Renal pelvis (tissue), 12 donors: ENCODE data around the gene PEX19. TPM values are rescaled to one million over a fixed set of nuclear protein-coding genes. Genes with fewer than 3 reads are reported as not detected.
A peak's percentile ranks its signal among the peaks of the same experiment; 100 is the strongest.

ENCODE experiments used
- DNase-seq: peaks from one replicate; pipeline ENCODE4 v3.0.0-alpha.2; 2013
- long read RNA-seq, 16 experiments: transcript quantifications; one replicate each; lab custom pipeline, GENCODE V29; 2026
- polyA plus RNA-seq, 3 donors: library from polyadenylated mRNA; unstranded; fragments of 120-200 nt; gene quantifications; one replicate each; pipeline ENCODE4 v1.2.1, GENCODE V29; 2013; ENCODE audit not compliant: insufficient read length in 3 of 3

The PEX19 gene, protein sequence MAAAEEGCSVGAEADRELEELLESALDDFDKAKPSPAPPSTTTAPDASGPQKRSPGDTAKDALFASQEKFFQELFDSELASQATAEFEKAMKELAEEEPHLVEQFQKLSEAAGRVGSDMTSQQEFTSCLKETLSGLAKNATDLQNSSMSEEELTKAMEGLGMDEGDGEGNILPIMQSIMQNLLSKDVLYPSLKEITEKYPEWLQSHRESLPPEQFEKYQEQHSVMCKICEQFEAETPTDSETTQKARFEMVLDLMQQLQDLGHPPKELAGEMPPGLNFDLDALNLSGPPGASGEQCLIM
- polyA plus RNA-seq, result 10 to 100 TPM; 82.3 to 86.5 (median 85.6) TPM
- long read RNA-seq, donor 1, transcript PEX19-201 (8 exons, 3,661 nt), result major isoform, 20 of 20 reads
- long read RNA-seq, donor 1, partial matches to known transcripts, result 0 of 20 reads
- long read RNA-seq, donor 1, other reads (novel, unspliced or antisense), result 0 of 20 reads
- long read RNA-seq, donor 2, transcript PEX19-201 (8 exons, 3,661 nt), result major isoform, 38 of 67 reads
- long read RNA-seq, donor 2, transcript PEX19-205 (7 exons, 3,504 nt), result minor isoform, 9 of 67 reads
- long read RNA-seq, donor 2, partial matches to known transcripts, result 19 of 67 reads
- long read RNA-seq, donor 2, other reads (novel, unspliced or antisense), result 0 of 67 reads
- long read RNA-seq, donor 3, transcript PEX19-205 (7 exons, 3,504 nt), result minor isoform, 6 of 31 reads
- long read RNA-seq, donor 3, transcript PEX19-201 (8 exons, 3,661 nt), result major isoform, 24 of 31 reads
- long read RNA-seq, donor 3, partial matches to known transcripts, result 0 of 31 reads
- long read RNA-seq, donor 3, other reads (novel, unspliced or antisense), result 0 of 31 reads
- long read RNA-seq, donor 4, transcript PEX19-201 (8 exons, 3,661 nt), result major isoform, 26 of 36 reads
- long read RNA-seq, donor 4, partial matches to known transcripts, result 8 of 36 reads
- long read RNA-seq, donor 4, other reads (novel, unspliced or antisense), result 0 of 36 reads
- long read RNA-seq, donor 5, transcript PEX19-201 (8 exons, 3,661 nt), result major isoform, 18 of 20 reads
- long read RNA-seq, donor 5, partial matches to known transcripts, result 0 of 20 reads
- long read RNA-seq, donor 5, other reads (novel, unspliced or antisense), result 0 of 20 reads
- long read RNA-seq, donor 6, transcript PEX19-205 (7 exons, 3,504 nt), result minor isoform, 5 of 32 reads
- long read RNA-seq, donor 6, transcript PEX19-201 (8 exons, 3,661 nt), result major isoform, 26 of 32 reads
- long read RNA-seq, donor 6, partial matches to known transcripts, result 0 of 32 reads
- long read RNA-seq, donor 6, other reads (novel, unspliced or antisense), result 0 of 32 reads
- long read RNA-seq, donor 7, transcript PEX19-201 (8 exons, 3,661 nt), result major isoform, 31 of 37 reads
- long read RNA-seq, donor 7, partial matches to known transcripts, result 0 of 37 reads
- long read RNA-seq, donor 7, other reads (novel, unspliced or antisense), result 0 of 37 reads
- long read RNA-seq, donor 8, transcript PEX19-201 (8 exons, 3,661 nt), result major isoform, 11 of 12 reads
- long read RNA-seq, donor 8, partial matches to known transcripts, result 0 of 12 reads
- long read RNA-seq, donor 8, other reads (novel, unspliced or antisense), result 0 of 12 reads
- long read RNA-seq, donor 9, transcript PEX19-201 (8 exons, 3,661 nt), result major isoform, 42 of 55 reads
- long read RNA-seq, donor 9, transcript PEX19-205 (7 exons, 3,504 nt), result minor isoform, 6 of 55 reads
- long read RNA-seq, donor 9, partial matches to known transcripts, result 6 of 55 reads
- long read RNA-seq, donor 9, other reads (novel, unspliced or antisense), result 0 of 55 reads
- long read RNA-seq, donor 10, transcript PEX19-201 (8 exons, 3,661 nt), result major isoform, 22 of 41 reads
- long read RNA-seq, donor 10, transcript PEX19-205 (7 exons, 3,504 nt), result minor isoform, 7 of 41 reads
- long read RNA-seq, donor 10, partial matches to known transcripts, result 11 of 41 reads
- long read RNA-seq, donor 10, other reads (novel, unspliced or antisense), result 0 of 41 reads
- long read RNA-seq, donor 11, transcript PEX19-201 (8 exons, 3,661 nt), result major isoform, 27 of 35 reads
- long read RNA-seq, donor 11, partial matches to known transcripts, result 6 of 35 reads
- long read RNA-seq, donor 11, other reads (novel, unspliced or antisense), result 0 of 35 reads
- long read RNA-seq, donor 12, transcript PEX19-205 (7 exons, 3,504 nt), result minor isoform, 5 of 46 reads
- long read RNA-seq, donor 12, transcript PEX19-201 (8 exons, 3,661 nt), result major isoform, 34 of 46 reads
- long read RNA-seq, donor 12, partial matches to known transcripts, result 5 of 46 reads
- long read RNA-seq, donor 12, other reads (novel, unspliced or antisense), result 0 of 46 reads
- long read RNA-seq, donor 13, transcript PEX19-201 (8 exons, 3,661 nt), result major isoform, 10 of 11 reads
- long read RNA-seq, donor 13, partial matches to known transcripts, result 0 of 11 reads
- long read RNA-seq, donor 13, other reads (novel, unspliced or antisense), result 0 of 11 reads
- long read RNA-seq, donor 14, result 0 reads
- long read RNA-seq, donor 15, transcript PEX19-205 (7 exons, 3,504 nt), result minor isoform, 6 of 31 reads
- long read RNA-seq, donor 15, transcript PEX19-201 (8 exons, 3,661 nt), result major isoform, 25 of 31 reads
- long read RNA-seq, donor 15, partial matches to known transcripts, result 0 of 31 reads
- long read RNA-seq, donor 15, other reads (novel, unspliced or antisense), result 0 of 31 reads
- long read RNA-seq, donor 16, transcript PEX19-205 (7 exons, 3,504 nt), result minor isoform, 8 of 35 reads
- long read RNA-seq, donor 16, transcript PEX19-201 (8 exons, 3,661 nt), result major isoform, 25 of 35 reads
- long read RNA-seq, donor 16, partial matches to known transcripts, result 0 of 35 reads
- long read RNA-seq, donor 16, other reads (novel, unspliced or antisense), result 0 of 35 reads

DNA sequence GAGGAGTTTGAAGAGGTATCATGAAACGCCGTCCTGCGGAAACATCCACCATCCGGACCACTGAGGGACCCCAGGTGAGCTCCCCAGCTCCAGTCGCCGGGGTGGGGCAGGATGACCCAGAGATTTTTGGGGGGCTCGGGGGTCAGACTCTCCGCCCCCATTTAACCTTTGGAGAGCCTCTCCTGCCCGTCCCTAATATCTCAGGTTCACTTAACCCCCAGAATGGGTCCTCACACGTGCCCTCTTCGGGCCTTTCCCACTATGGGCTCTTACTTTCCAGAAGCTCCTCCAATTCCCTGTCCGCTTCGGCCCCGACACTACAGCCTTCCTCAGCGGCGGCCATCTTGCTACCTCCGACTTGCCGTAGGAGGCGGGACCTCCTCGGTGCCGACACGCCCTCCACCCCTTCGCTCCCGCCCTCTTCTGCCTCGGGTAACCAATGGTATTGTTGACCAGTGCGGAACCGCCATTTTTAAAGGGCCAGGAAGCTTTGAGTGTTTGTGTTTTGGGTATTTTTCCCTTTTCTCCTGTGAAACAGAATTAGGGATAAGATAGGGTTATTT, at the start of gene PEX19:
Gene PEX19, minus strand, starts transcription at position 352 of the 563 bp plus-strand sequence. Its CDS starts 9 bp downstream, at position 343.
- DNase-seq, result peak; percentile 92

DNA sequence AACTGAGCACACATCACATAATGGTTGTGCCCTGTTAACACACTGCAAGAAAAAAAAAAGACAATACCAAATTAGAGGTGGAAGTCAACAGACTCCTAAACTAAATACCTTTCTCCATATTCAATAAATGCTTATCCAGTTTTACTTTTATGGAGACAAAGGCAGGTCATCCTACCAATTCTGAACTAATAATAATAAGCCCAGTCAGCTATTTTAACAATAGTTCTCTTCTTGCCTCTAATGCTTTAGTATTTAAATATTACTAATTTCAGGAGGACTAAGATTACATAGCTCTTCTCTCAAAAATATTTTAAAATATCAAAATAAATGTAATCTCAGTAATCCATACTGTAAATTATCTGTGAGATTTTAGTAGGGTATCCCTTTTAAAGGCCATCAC, 47.6 kb upstream of the PEX19 start:
- DNase-seq, result no peak

DNA sequence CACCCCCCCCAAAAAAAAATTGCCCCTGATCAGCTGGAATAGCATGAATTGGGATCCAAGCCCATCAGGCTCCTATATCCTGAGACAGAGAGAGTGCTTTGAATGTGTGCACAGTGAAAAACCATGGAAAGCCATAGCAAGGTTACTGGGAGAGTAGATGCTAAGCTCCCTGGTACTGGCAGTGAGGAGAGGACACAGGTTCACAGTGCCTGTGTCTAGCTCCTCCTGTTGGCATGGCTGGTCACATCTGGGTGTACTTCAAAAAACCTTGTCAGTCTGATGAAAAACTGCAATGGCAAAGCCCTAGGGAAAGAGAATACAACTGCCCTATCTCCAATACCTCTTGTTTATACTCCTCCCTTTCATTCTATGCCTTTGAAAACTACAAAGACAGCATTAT, 45.2 kb upstream of the PEX19 start:
- no peak for DNase-seq

DNA sequence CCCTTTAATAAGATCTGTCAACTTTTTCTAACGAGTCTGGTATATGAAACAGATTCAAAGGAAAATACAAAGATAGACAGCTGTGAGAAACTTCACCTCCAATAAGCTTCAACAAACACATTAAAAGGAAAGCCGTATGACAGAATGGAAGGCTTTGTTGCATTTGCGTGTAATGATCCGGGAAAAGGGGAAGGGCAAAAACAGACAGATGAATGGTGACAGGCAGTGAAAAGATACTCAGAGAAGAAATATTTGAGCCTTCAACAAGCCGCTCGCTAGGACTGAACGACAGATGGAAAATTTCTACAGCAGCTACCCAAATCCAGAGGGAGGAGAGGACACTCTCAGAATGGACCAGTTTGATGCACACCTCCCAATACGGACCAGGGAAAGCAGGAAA, 43.3 kb upstream of the PEX19 start:
- DNase-seq, result no peak

DNA sequence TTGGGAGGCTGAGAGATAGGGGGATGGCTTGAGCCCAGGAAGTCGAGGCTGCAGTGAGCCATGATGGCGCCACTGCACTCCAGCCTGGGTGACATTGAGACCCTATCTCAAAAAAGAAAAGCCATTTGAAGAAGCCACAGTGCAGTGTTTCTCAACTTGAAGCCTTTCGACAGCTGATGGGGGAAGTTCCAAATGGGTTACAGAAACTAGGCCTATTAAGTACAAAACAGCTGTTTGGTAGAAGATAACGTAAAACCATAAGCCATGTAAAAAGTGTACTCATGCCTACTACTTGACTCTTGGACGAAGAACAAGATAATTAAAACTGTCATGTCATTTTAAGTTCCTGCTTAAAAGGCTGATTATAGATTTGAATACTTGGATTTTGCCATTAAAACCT, 41.5 kb upstream of the PEX19 start:
- DNase-seq, result no peak

DNA sequence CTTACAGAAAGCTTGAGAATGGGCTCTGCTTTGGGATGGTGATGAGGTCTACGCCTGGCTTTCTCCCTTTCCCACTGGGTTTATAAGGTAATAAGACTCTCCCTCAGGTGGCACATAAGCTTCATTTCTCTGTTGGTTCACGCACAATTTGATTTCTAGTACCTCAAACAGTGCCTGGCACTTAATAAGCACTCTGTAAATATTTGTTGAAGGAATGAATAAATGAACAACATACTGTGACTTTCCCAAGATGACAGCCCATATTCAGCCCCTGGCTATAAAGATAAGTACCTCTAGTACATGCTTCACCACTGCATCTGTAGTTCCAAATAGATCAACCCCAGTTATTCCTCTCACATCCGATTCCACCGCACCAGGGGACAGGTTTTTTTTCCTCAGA, 40.3 kb upstream of the PEX19 start:
- DNase-seq, result no peak

DNA sequence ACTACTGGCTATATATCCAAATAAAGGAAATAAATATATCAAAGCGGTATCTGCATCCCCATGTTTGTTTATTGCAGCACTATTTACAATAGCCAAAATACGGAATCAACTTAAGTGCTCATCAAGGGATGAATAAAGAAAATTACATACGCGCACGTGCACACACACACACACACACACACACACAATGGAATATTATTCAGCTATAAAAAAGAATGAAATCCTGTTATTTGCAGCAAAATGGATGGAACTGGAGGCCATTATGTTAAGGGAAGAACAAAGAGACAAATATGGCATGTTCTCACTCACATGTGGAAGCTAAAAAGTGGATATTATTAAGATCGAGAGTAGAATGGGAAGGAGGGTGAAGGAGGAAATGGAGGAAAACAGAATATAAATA, 37.9 kb upstream of the PEX19 start:
- DNase-seq, result no peak

DNA sequence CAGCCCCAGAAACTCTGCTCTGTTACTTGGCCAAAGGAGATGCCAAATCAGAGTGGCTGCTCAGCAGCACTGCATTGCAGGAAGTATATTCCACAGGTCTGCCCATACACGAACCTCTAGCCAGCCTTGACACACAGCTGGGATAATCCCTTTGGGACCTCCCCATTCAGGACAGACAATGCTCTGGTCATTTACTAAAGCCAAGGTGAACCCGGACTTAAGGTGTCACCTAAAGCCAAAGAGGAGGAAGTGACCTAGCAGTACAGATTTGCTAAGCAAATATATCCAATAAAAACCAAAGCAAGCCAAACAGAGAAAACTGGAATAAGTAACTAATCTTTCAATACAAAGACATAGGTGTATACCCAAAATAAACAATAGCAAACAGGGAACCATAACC, 30.4 kb upstream of the PEX19 start:
- no peak for DNase-seq

DNA sequence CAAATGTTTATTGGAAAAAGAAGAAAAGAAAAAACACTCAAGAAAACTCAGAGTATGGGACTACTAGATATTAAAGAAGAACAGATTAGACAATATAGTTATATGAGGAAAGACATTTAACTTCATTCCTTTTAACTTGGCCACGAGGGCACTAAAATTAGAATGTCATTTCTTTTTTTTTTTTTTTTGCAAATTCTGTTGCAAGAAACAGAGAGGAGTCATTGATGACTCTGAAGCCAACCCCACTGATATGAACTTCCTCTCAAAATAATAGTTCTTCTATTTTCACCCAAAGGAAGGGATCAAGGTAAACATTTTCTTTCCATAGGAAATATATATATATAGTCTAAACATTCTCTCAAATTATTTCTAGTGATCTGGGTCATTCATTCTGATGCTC, 24.6 kb upstream of the PEX19 start:
- DNase-seq, result no peak

DNA sequence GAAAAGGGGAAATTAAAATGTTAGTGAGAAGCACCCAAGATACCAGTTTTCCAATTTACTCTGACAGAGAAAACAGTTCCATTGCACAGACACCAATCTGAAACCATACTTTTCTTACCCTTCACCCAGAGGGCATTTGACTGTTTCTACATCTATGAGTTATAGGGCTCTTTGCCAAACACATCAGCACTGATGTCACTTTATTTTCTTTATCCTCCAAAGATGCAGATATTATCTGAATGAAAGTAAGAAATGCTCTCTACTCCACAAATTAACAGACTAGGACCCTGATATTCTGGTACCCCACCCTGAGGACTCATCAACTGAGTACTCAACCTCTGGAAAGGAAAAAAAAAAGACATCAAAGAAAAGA, 24.2 kb upstream of the PEX19 start:
- DNase-seq, result no peak

DNA sequence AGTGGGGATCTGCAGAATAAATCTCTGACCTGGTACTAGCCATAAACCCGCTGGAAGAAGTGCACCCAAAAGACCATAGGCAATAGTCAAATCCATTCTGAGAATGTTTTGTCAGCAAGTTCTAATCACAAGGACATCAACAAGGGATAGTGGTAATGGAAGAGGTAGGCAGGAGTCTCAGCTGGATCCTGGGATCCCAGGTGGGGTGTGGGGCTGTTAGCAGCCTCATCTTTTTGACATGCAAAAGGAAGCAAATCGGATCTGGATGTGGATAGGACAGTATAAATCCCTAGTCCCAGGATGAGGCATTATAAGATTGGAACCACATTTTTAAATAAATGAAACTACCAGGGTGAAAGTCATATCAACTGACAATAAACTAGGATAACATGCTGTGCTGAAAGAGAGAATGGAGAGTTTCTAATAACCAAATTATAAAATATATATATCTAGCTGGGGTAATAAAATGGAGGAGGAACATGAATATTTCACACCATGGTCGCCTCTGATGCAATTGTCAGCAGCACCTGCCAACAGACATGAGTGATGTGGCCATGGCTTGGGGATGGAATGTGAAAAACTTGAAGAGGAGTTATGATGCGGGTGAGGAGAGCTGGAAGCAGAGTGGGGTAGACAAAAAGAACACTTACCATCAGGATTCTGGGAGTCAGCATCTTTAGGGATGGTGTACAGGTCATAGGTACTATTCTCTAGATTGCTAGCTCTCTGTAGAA, 23.7 kb upstream of the PEX19 start:
- DNase-seq, result no peak

DNA sequence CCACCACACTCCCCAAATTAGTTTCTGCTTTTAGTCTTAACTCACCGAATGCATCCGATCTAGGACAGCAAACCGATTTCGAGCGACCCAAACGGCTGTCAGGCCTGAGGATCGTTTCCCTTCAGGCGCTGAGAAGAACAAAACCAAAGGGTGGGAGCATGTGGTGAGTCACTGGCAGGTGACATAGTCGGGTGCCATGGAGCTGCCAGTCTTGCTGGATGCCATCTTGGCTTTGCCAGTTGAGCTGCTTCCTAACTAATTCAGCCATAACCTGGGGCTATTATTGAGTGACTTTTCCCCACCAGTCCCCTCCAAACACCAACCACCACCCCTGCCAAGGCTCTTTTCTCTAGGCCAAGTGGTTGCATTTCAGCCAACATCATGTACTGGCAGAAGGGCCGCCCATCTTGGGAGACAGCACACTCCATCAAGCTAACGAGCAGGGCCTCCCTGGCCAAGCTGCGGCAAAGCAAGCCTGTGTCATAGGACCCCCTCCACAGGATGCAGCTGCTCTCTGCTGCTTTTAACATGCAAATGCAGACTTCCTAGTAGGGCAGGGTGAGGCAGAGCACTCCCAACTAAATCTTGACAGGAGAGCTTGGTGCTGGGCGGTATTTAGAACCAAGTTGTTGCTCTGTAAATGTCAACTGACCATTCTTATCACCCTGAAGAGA, 22.3 kb upstream of the PEX19 start:
- DNase-seq, result no peak

DNA sequence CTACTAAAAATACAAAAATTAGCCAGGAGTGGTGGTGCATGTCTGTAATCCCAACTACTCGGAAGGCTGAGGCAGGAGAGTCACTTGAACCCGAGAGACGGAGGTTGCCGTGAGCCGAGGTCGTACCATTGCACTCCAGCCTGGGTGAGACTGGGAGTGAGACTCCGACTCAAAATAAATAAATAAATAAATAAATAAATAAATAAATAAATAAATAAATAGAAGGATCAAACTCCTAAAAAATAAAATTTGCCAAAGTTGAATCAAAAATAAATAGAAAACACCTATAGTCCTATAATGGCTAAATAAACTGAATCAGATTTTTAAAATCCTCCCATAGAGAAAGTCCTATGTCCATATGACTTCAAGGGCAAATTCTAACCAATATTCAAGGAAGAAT, 15.2 kb upstream of the PEX19 start:
- DNase-seq, result no peak

DNA sequence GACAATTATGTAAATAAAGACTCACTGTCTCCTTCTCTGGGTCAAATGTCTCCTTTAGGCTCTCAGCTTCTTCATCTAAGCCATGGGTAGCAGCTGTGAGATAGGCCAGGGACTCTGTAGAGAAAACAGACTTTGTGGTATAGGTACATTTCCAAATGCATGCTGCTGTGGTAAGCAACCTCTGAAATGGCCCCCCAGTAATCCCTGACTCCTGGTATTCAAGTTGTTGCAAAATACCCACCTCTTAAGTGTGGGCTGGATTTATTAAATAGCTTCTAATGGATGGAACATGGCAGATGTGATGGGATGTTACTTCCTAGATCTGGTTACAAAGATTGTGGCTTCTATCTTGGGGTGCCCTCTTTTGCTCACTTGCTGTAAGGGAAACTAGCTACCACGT, 11.1 kb upstream of the PEX19 start:
- DNase-seq, result no peak

DNA sequence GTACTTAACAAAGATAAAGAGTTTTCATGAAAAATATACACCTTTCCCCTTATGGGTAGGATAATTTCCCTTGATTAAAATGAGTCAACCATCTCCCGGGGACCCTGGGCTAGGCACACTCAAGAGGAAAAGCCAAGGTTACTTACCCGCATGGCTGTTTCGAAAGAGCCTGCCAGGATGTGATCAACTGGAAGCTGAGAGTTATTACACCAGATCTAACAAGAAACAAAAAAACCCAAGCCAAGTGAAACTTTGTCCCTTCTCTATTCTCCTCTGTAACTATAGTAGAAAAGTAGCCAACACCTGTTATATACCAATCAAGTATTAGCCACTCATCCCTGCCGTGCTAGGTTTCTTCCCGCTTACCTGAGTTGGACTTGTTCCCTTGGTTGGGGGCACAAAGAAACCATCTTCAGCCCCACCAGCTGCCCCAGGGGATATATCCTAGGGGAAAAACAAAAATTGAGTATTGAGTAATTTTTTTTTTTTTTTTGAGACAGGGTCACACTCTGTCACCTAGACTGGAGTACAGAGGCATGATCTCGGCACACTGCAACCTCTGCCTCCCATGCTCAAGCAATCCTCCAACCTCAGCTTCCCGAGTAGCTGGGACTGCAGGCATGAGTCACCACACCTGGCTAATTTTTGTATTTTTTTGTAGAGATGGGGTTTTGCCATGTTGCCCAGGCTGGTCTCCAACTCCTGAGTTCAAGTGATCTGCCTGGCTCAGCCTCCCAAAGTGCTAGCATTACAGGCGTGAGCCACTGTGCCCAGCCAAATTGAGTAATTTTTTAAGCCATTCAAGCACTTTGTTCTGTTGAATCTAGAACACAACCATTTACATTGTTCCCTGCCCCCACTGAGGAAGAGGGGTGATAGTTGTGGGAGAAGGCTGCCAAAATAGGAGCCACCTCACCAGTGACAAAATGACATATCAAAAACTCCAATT, 8.4 kb upstream of the PEX19 start:
- no peak for DNase-seq
